Psoas muscle (tissue), 8 donors: ENCODE measurements around the gene MPDZ. TPM values are rescaled to one million over a fixed set of nuclear protein-coding genes. Genes with fewer than 3 reads are reported as not detected.

Experiments used
- ATAC-seq, 4 donors: fragments of 200-7000 bp; cut with Tn5 transposase; one replicate each; pipeline ENCODE4 v1.9.1; 2020; ENCODE audit warnings: moderate library complexity in 3 of 4, mild to moderate bottlenecking in 2 of 4
- DNase-seq, 2 donors: peaks; one replicate each; pipeline ENCODE4 v3.0.0-alpha.2; 2020
- H3K27ac ChIP-seq: fragments of 200-600 bp; one replicate; pipeline ENCODE4 v1.8.0; 2022
- H3K27me3 ChIP-seq, 3 donors: fragments of 200-600 bp in 1 of 3; one replicate each; pipeline versions ENCODE4 v1.6.1 to v1.8.0; 2013 to 2022; ENCODE audit warnings: low read length in 2 of 3, mild to moderate bottlenecking in 2 of 3, moderate library complexity in 1 of 3; ENCODE audit not compliant: insufficient read depth in 3 of 3
- H3K36me3 ChIP-seq, 2 donors: fragments of 200-600 bp in 1 of 2; one replicate each; pipeline versions ENCODE4 v1.6.1 to v1.8.0; 2013 to 2022; ENCODE audit warnings: low read depth in 1 of 2, mild to moderate bottlenecking in 1 of 2, moderate library complexity in 1 of 2; ENCODE audit not compliant: insufficient read depth in 1 of 2
- H3K4me1 ChIP-seq: fragments of 200-600 bp; one replicate; pipeline ENCODE4 v1.8.0; 2022
- H3K4me3 ChIP-seq: fragments of 200-600 bp; one replicate; pipeline ENCODE4 v1.8.0; 2022; ENCODE audit warnings: mild to moderate bottlenecking
- H3K9me3 ChIP-seq: fragments of 200-600 bp; one replicate; pipeline ENCODE4 v1.8.0; 2022
- CTCF ChIP-seq: fragments of 200-600 bp; IDR thresholded peaks from one replicate; pipeline ENCODE4 v1.8.0; 2022; ENCODE audit warnings: antibody characterized with exemption
- WGBS, 3 donors: extraction: QIAGEN DNeasy Blood & Tissue Kit; methylation state at CpG; one replicate each; pipeline versions ENCODE4 v1.1.6 to v1.1.7; 2013; 5-methylcytosine and 5-hydroxymethylcytosine counted together
- intact Hi-C, 2 donors: fragments of 100-400 bp; cut with DNase I; formaldehyde crosslinking; loops; one replicate each; pipeline versions ENCODE4 v1.11.0 to v1.14.2; 2022
- polyA plus RNA-seq, 3 donors: library from polyadenylated mRNA; stranded (reverse); fragments of 200-250 nt; gene quantifications; one replicate each; pipeline ENCODE4 v1.2.3, GENCODE V29; 2013
- total RNA-seq, 4 donors: library from RNA; stranded (reverse); fragmentation: NEBNext Ultra II Directional in 2 of 4; extraction: Animal tissue kit (Norgen Biotek cat#: 25700) in 2 of 4; gene quantifications; one replicate each; pipeline versions ENCODE4 v1.2.1 to v1.2.4, GENCODE V29; 2021 to 2023
- donor health status: healthy with polysubstance abuse.
- donor health status: DM: no; HTN: no; CAD: no; lungs with moderate emphysema.
- donor health status: Bipolar disorder and iron deficiency.
- donor health status: healthy.
- donor health status: DM: yes; HTN: yes; CAD: no.
- donor health status: DM: no; HTN: no; CAD: no.
- donor health status: DM: no; HTN: no; CAD: no.
- donor health status: DM: yes; HTN: yes; CAD: no.

The MPDZ gene
- total and polyA plus RNA-seq, 7 donors: 9.3 to 42.8 (median 23.1) TPM

GRCh38 chr9:13131416-13131815 is 148.1 kb downstream of the MPDZ start:
- TF ChIP-seq CTCF: no peak
- intact Hi-C loops: loop anchor here in 1 of 2 donors (10.0 kb wide), 1 partner anchor 53 kb away; no protein-coding TSS in a partner anchor
- WGBS, 3 donors: 92 to 96% (median 94%) methylated on average over 6 of the region's 6 CpGs
- no peaks in the 10 kb centered on the region for H3K27me3 ChIP-seq
- no peaks in the 10 kb centered on the region for H3K4me1 ChIP-seq
- no peak for ATAC-seq
- no peak overlapping the region for H3K4me3 ChIP-seq
- no peaks in the 10 kb centered on the region for H3K9me3 ChIP-seq
- no peak overlapping the region for H3K27ac ChIP-seq
- H3K36me3 ChIP-seq: peaks cover 14 to 90% of the 10 kb centered on the region in 2 donors
- no peak for DNase-seq

GRCh38 chr9:13128266-13128860 is 151.1 kb downstream of the MPDZ start:
- whole genome bisulfite sequencing, 3 donors: 94 to 100% (median 97%) methylated on average over 1 of the region's 1 CpG
- peaks cover 4 to 88% of the 10 kb centered on the region in 2 donors for H3K36me3 ChIP-seq
- no peak for TF ChIP-seq CTCF
- no peak overlapping the region for H3K4me3 ChIP-seq
- H3K9me3 ChIP-seq: no peaks in the 10 kb centered on the region
- intact Hi-C loops: no loop called here
- H3K4me1 ChIP-seq: no peaks in the 10 kb centered on the region
- DNase-seq (no peak), ATAC-seq (no peak)
- H3K27ac ChIP-seq: no peak overlapping the region
- H3K27me3 ChIP-seq: no peaks in the 10 kb centered on the region

GRCh38 chr9:13127131-13127530 is 152.4 kb downstream of the MPDZ start:
- no peaks in the 10 kb centered on the region for H3K4me1 ChIP-seq

GRCh38 chr9:13125261-13125660 is 154.2 kb downstream of the MPDZ start:
- no peaks in the 10 kb centered on the region for H3K9me3 ChIP-seq
- no peak overlapping the region for H3K4me3 ChIP-seq
- H3K4me1 ChIP-seq: no peaks in the 10 kb centered on the region
- no peak for TF ChIP-seq CTCF
- intact Hi-C loops: no loop called here
- no peaks in the 10 kb centered on the region for H3K27me3 ChIP-seq
- no peak for DNase-seq
- H3K36me3 ChIP-seq: peaks cover 7 to 90% of the 10 kb centered on the region in 2 donors
- no peak overlapping the region for H3K27ac ChIP-seq
- no peak for ATAC-seq

More at GRCh38 chr9:13127131-13127530, 152.4 kb downstream of the MPDZ start:
- ATAC-seq (no peak), DNase-seq (no peak)
- no peaks in the 10 kb centered on the region for H3K9me3 ChIP-seq
- intact Hi-C loops: no loop called here
- 92 to 96% (median 94%) methylated on average over 3 of the region's 3 CpGs for WGBS, 3 donors
- H3K27me3 ChIP-seq: no peaks in the 10 kb centered on the region
- no peak overlapping the region for H3K27ac ChIP-seq
- no peak overlapping the region for H3K4me3 ChIP-seq
- TF ChIP-seq CTCF: no peak
- H3K36me3 ChIP-seq: peaks cover 3 to 88% of the 10 kb centered on the region in 2 donors
